PC-9 (cell line): Measurements from ENCODE around the gene CRYGB.
"Not testable (repeated sequence)": the region's sequence is repeated elsewhere in the genome, so short reads cannot be mapped to it uniquely, and the experiment has no call there.

Experiments used
- CTCF ChIP-seq: fragments of 200-600 bp; sonication (generic); conservative IDR thresholded peaks from 2 replicates; pipeline ENCODE4 v1.6.1; 2017; ENCODE audit warnings: mixed run types, antibody characterized with exemption, mild to moderate bottlenecking, moderate library complexity
- EZH2 ChIP-seq: fragments of 200-600 bp; sonication (generic); IDR thresholded peaks from 2 replicates; pipeline ENCODE4 v1.8.0; 2017; ENCODE audit warnings: antibody characterized with exemption, low read depth

GRCh38 chr2:208098701-208099100, 47.3 kb downstream of the CRYGB start:
- TF ChIP-seq EZH2, CTCF: not testable (repeated sequence)
